Measurements from ENCODE around the gene C1QTNF8. TPM values are rescaled to one million over a fixed set of nuclear protein-coding genes. Genes with fewer than 3 reads are reported as not detected.

Gene C1QTNF8
- total RNA-seq, 1 donor from 2014 or later = not detected

GRCh38 chr16:1065469-1066128 lies 30.4 kb downstream of the C1QTNF8 start:
- no peak for FAIRE-seq
- Mint-ChIP-seq H3K9me3 (ENCODE audit: unreplicated experiment) (peaks cover 1% of the 10 kb centered on the region), H3K27me3 (ENCODE audit: low read depth, unreplicated experiment) (peaks cover 33% of the 10 kb centered on the region), H3K4me3 (ENCODE audit: unreplicated experiment) (no peak overlapping the region), H3K36me3 (ENCODE audit: low read depth, unreplicated experiment) (no peaks in the 10 kb centered on the region), H3K4me1 (ENCODE audit: low read depth, unreplicated experiment) (no peaks in the 10 kb centered on the region), H3K27ac (ENCODE audit: unreplicated experiment) (no peak overlapping the region)
- no peaks in the 10 kb centered on the region for H3K79me2 ChIP-seq (ENCODE audit: insufficient read depth, low read length)
- no peak overlapping the region for H2AFZ ChIP-seq (ENCODE audit: low read depth, low read length)
- no peak for DNase-seq (ENCODE audit: low read depth)
- TF ChIP-seq EZH2 (IDR thresholded peaks at IDR 0.05; ENCODE audit: insufficient read depth, low read length) = peak; percentile 77
- no peak for TF ChIP-seq CTCF (IDR thresholded peaks at IDR 0.05; ENCODE audit: insufficient read depth, low read depth, low read length)
- H3K27ac ChIP-seq (ENCODE audit: low read depth, low read length) = no peak overlapping the region
- no peaks in the 10 kb centered on the region for H3K9me3 ChIP-seq (ENCODE audit: insufficient read depth, low read depth, low read length)
- H3K4me2 ChIP-seq (ENCODE audit: low read length) = no peak overlapping the region
- H3K4me3 ChIP-seq (ENCODE audit: insufficient read depth, low read depth, low read length) = no peak overlapping the region
- no peaks in the 10 kb centered on the region for H4K20me1 ChIP-seq (ENCODE audit: insufficient read depth, low read length)
- peaks cover 24% of the 10 kb centered on the region for H3K27me3 ChIP-seq (ENCODE audit: insufficient read depth, low read length)
- no peak overlapping the region for H3K9ac ChIP-seq (ENCODE audit: low read length)
- H3K4me1 ChIP-seq (ENCODE audit: insufficient read depth, low read length) = no peaks in the 10 kb centered on the region
- H3K36me3 ChIP-seq (ENCODE audit: insufficient read depth, low read length) = no peaks in the 10 kb centered on the region

DNA sequence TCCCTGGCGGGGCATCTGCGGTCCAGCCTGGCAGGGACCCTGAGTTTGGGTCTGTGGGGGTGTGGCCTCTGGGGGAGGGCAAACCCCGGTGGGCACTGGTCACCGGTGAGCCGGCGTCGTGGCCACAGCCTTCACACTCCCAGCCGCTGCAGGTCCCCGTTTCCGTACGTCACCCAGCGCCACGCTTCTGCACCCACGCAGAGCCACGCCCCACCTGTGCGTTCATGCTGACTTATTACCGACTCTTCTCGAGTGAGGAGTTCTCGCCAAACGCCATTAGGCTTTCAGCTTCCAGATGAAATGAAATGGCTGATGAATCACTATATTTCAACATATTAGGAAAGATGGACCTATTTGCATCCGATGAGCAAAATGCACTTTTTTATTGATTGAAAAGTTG lies 32.3 kb downstream of the C1QTNF8 start:
- Mint-ChIP-seq H3K4me3 (ENCODE audit: unreplicated experiment) (peak overlapping the region; percentile 40), H3K36me3 (ENCODE audit: low read depth, unreplicated experiment) (no peaks in the 10 kb centered on the region), H3K27ac (ENCODE audit: unreplicated experiment) (no peak overlapping the region), H3K27me3 (ENCODE audit: low read depth, unreplicated experiment) (peaks cover 35% of the 10 kb centered on the region), H3K9me3 (ENCODE audit: unreplicated experiment) (peaks cover 6% of the 10 kb centered on the region), H3K4me1 (ENCODE audit: low read depth, unreplicated experiment) (no peaks in the 10 kb centered on the region)
- FAIRE-seq (no peak), DNase-seq (ENCODE audit: low read depth) (no peak)
- Histone ChIP-seq H2AFZ (ENCODE audit: low read depth, low read length) (no peak overlapping the region), H3K36me3 (ENCODE audit: insufficient read depth, low read length) (no peaks in the 10 kb centered on the region), H3K9ac (ENCODE audit: low read length) (no peak overlapping the region), H3K27me3 (ENCODE audit: insufficient read depth, low read length) (peaks cover 17% of the 10 kb centered on the region), H3K9me3 (ENCODE audit: insufficient read depth, low read depth, low read length) (peaks cover 5% of the 10 kb centered on the region), H4K20me1 (ENCODE audit: insufficient read depth, low read length) (no peaks in the 10 kb centered on the region), H3K4me1 (ENCODE audit: insufficient read depth, low read length) (no peaks in the 10 kb centered on the region), H3K79me2 (ENCODE audit: insufficient read depth, low read length) (no peaks in the 10 kb centered on the region), H3K4me2 (ENCODE audit: low read length) (no peak overlapping the region), H3K27ac (ENCODE audit: low read depth, low read length) (no peak overlapping the region), H3K4me3 (ENCODE audit: insufficient read depth, low read depth, low read length) (no peak overlapping the region)
- TF ChIP-seq EZH2 (IDR thresholded peaks at IDR 0.05; ENCODE audit: insufficient read depth, low read length) = no peak
- no peak for TF ChIP-seq CTCF (IDR thresholded peaks at IDR 0.05; ENCODE audit: insufficient read depth, low read depth, low read length)

DNA sequence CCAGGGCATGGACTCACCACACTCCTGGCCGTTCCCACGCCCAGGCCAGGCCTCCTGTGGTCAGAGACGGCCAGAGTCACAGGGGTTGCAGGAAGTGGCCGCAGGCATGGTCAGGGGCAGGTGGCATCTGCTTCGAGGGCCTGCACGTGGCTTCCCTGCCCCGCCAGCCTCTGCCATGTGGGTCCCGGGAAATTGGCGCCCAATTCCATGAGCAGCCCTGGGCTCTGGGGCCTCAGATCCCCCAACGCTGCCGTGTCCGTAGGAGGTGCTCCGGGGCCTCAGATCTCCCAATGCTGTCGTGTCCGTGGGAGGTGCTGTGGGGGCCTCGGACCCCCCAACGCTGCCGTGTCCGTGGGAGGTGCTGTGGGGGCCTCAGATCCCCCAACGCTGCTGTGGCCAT lies 33.1 kb downstream of the C1QTNF8 start:
- TF ChIP-seq CTCF (IDR thresholded peaks at IDR 0.05; ENCODE audit: insufficient read depth, low read depth, low read length) = no peak
- no peak for TF ChIP-seq EZH2 (IDR thresholded peaks at IDR 0.05; ENCODE audit: insufficient read depth, low read length)
- Mint-ChIP-seq H3K27me3 (ENCODE audit: low read depth, unreplicated experiment) (peaks cover 35% of the 10 kb centered on the region), H3K4me3 (ENCODE audit: unreplicated experiment) (no peak overlapping the region), H3K4me1 (ENCODE audit: low read depth, unreplicated experiment) (no peaks in the 10 kb centered on the region), H3K36me3 (ENCODE audit: low read depth, unreplicated experiment) (no peaks in the 10 kb centered on the region), H3K27ac (ENCODE audit: unreplicated experiment) (no peak overlapping the region), H3K9me3 (ENCODE audit: unreplicated experiment) (peaks cover 6% of the 10 kb centered on the region)
- no peak for FAIRE-seq
- no peak overlapping the region for H3K27ac ChIP-seq (ENCODE audit: low read depth, low read length)
- no peak overlapping the region for H3K4me2 ChIP-seq (ENCODE audit: low read length)
- H2AFZ ChIP-seq (ENCODE audit: low read depth, low read length) = no peak overlapping the region
- H3K27me3 ChIP-seq (ENCODE audit: insufficient read depth, low read length) = peaks cover 15% of the 10 kb centered on the region
- H3K9ac ChIP-seq (ENCODE audit: low read length) = no peak overlapping the region
- H3K4me3 ChIP-seq (ENCODE audit: insufficient read depth, low read depth, low read length) = no peak overlapping the region
- H3K9me3 ChIP-seq (ENCODE audit: insufficient read depth, low read depth, low read length) = peaks cover 5% of the 10 kb centered on the region
- no peaks in the 10 kb centered on the region for H3K36me3 ChIP-seq (ENCODE audit: insufficient read depth, low read length)
- no peak for DNase-seq (ENCODE audit: low read depth)
- no peaks in the 10 kb centered on the region for H4K20me1 ChIP-seq (ENCODE audit: insufficient read depth, low read length)
- no peaks in the 10 kb centered on the region for H3K79me2 ChIP-seq (ENCODE audit: insufficient read depth, low read length)
- no peaks in the 10 kb centered on the region for H3K4me1 ChIP-seq (ENCODE audit: insufficient read depth, low read length)

Data from astrocyte (in vitro differentiated cells and primary cell).